Measurements from ENCODE around the gene ZBTB17. TPM values are rescaled to one million over a fixed set of nuclear protein-coding genes. Genes with fewer than 3 reads are reported as not detected.

ZBTB17 gene
- total RNA-seq, 1 experiment from 2014 or later: 41.6 TPM

GRCh38 chr1:15973772-15974171 lies 2.1 kb downstream of the ZBTB17 start:
- ATAC-seq: no peak
- ChIA-PET CTCF (interaction anchor here (0.7 kb wide), 1 partner anchor 21 kb away, joined by 3 read pairs; no protein-coding TSS in a partner anchor), POLR2A (interaction anchor here (0.7 kb wide), 1 partner anchor 11 kb away, joined by 3 read pairs; no protein-coding TSS in a partner anchor)
- in situ Hi-C loops (cut with HindIII; ENCODE audit: low pct_unique_long_range_greater_than_20kb, low sequenced_read_pairs) (no loop called here), intact Hi-C loops (cut with micrococcal nuclease; ENCODE audit: unreplicated experiment) (no loop called here)
- no peak overlapping the region for H3K27ac ChIP-seq (ENCODE audit: low read length)
- peaks cover 6% of the 10 kb centered on the region; the same call in 1 of the 2 replicates for H3K9me3 ChIP-seq (ENCODE audit: control insufficient read depth, insufficient read depth, low read depth, low read length)
- no peak for DNase-seq (ENCODE audit: low read depth, low spot score)
- no peak overlapping the region for H3K4me3 ChIP-seq (ENCODE audit: low read depth in 2 of 2, low read length in 2 of 2)
- no peaks in the 10 kb centered on the region for H3K27me3 ChIP-seq (ENCODE audit: control insufficient read depth, insufficient read depth, low read length)
- no peaks in the 10 kb centered on the region for H3K36me3 ChIP-seq (ENCODE audit: control insufficient read depth, insufficient read depth, low read length)
- TF ChIP-seq REST (IDR thresholded peaks at IDR 0.05; ENCODE audit: insufficient read depth in 1 of 2, low read depth in 2 of 2, low read length in 1 of 2) (no peak), CTCF (IDR thresholded peaks at IDR 0.05) (no peak)
- peaks cover 10% of the 10 kb centered on the region for H3K4me1 ChIP-seq (ENCODE audit: control insufficient read depth, insufficient read depth, low read length)
- BruUV-seq (replicated peaks): no TSS peak

GRCh38 chr1:15972409-15972808 lies 3.5 kb downstream of the ZBTB17 start:
- peaks cover 10% of the 10 kb centered on the region for H3K4me1 ChIP-seq (ENCODE audit: control insufficient read depth, insufficient read depth, low read length)
- no peak for DNase-seq (ENCODE audit: low read depth, low spot score)
- POLR2A ChIA-PET: no interaction called here
- TF ChIP-seq CTCF (IDR thresholded peaks at IDR 0.05): no peak
- TF ChIP-seq SIN3A (IDR thresholded peaks at IDR 0.05; ENCODE audit: borderline replicate concordance, insufficient read depth, low read depth, low read length): no peak
- no peak for TF ChIP-seq POLR2AphosphoS5 (IDR thresholded peaks at IDR 0.05; ENCODE audit: low read depth, low read length)
- TF ChIP-seq TCF7L2 (IDR thresholded peaks at IDR 0.05; ENCODE audit: low read depth, low read length): no peak
- no peak for TF ChIP-seq REST (IDR thresholded peaks at IDR 0.05; ENCODE audit: insufficient read depth in 1 of 2, low read depth in 2 of 2, low read length in 1 of 2)
- TSS peak; percentile 33 for BruUV-seq (replicated peaks)
- no peaks in the 10 kb centered on the region for H3K36me3 ChIP-seq (ENCODE audit: control insufficient read depth, insufficient read depth, low read length)
- intact Hi-C loops (cut with micrococcal nuclease; ENCODE audit: unreplicated experiment): no loop called here
- no peaks in the 10 kb centered on the region for H3K27me3 ChIP-seq (ENCODE audit: control insufficient read depth, insufficient read depth, low read length)
- no peak overlapping the region for H3K4me3 ChIP-seq (ENCODE audit: low read depth in 2 of 2, low read length in 2 of 2)
- ATAC-seq: no peak
- peaks cover 6% of the 10 kb centered on the region; the same call in 1 of the 2 replicates for H3K9me3 ChIP-seq (ENCODE audit: control insufficient read depth, insufficient read depth, low read depth, low read length)
- CTCF ChIA-PET: no interaction called here
- in situ Hi-C loops (cut with HindIII; ENCODE audit: low pct_unique_long_range_greater_than_20kb, low sequenced_read_pairs): no loop called here
- H3K27ac ChIP-seq (ENCODE audit: low read length): no peak overlapping the region

Data from Panc1 (cell line).